ENCODE measurements around the gene MUTYH. TPM values are rescaled to one million over a fixed set of nuclear protein-coding genes. Genes with fewer than 3 reads are reported as not detected.

Gene MUTYH
- polyA plus RNA-seq, 1 donor from 2014 or later, result 59.8 TPM

- Histone ChIP-seq H3K79me2 (replicated peaks; ENCODE audit: insufficient read depth, low read length) (no peaks in the 10 kb centered on the region), H3K9ac (ENCODE audit: low read length) (no peak overlapping the region), H4K20me1 (ENCODE audit: insufficient read depth) (no peaks in the 10 kb centered on the region), H3K4me3 (ENCODE audit: low read length) (no peak overlapping the region), H3K27ac (ENCODE audit: low read length) (no peak overlapping the region), H3F3A (ENCODE audit: insufficient read depth, low read length, poor library complexity, severe bottlenecking) (no peaks in the 10 kb centered on the region), H3K4me2 (ENCODE audit: low read length) (no peak overlapping the region), H2AFZ (ENCODE audit: low read depth, low read length) (no peak overlapping the region), H3K9me3 (ENCODE audit: low read length) (no peaks in the 10 kb centered on the region), H3K9me2 (ENCODE audit: insufficient read depth, low read length) (no peaks in the 10 kb centered on the region), H3K36me3 (ENCODE audit: insufficient read depth, low read length) (no peaks in the 10 kb centered on the region), H3K27me3 (ENCODE audit: insufficient read depth, low read depth, low read length) (no peaks in the 10 kb centered on the region)
- TF ChIP-seq MXI1 (conservative IDR thresholded peaks at IDR 0.05; ENCODE audit: poor library complexity, severe bottlenecking) (no peak), EP300 (conservative IDR thresholded peaks at IDR 0.05; ENCODE audit: poor library complexity, severe bottlenecking) (no peak), POLR2AphosphoS5 (IDR thresholded peaks at IDR 0.05) (no peak), TAF1 (IDR thresholded peaks at IDR 0.05; ENCODE audit: low read depth) (no peak), EZH2 (IDR thresholded peaks at IDR 0.05; ENCODE audit: borderline replicate concordance, insufficient read depth, low read length, poor library complexity, severe bottlenecking) (no peak), REST (IDR thresholded peaks at IDR 0.05; ENCODE audit: borderline replicate concordance) (no peak), CTCF (IDR thresholded peaks at IDR 0.05; ENCODE audit: poor library complexity, severe bottlenecking) (no peak), SMC3 (conservative IDR thresholded peaks at IDR 0.05; ENCODE audit: poor library complexity) (no peak), RAD21 (conservative IDR thresholded peaks at IDR 0.05) (no peak)
These were observed 7.9 kb downstream of the MUTYH start for GRCh38 chr1:45332346-45332720.

GRCh38 chr1:45331436-45332345, 8.5 kb downstream of the MUTYH start:
- Histone ChIP-seq H4K20me1 (ENCODE audit: insufficient read depth) (no peaks in the 10 kb centered on the region), H3K4me2 (ENCODE audit: low read length) (no peak overlapping the region), H3K27me3 (ENCODE audit: insufficient read depth, low read depth, low read length) (no peaks in the 10 kb centered on the region), H3K4me3 (ENCODE audit: low read length) (no peak overlapping the region), H3K9me2 (ENCODE audit: insufficient read depth, low read length) (no peaks in the 10 kb centered on the region), H3K9me3 (ENCODE audit: low read length) (no peaks in the 10 kb centered on the region), H3K79me2 (replicated peaks; ENCODE audit: insufficient read depth, low read length) (no peaks in the 10 kb centered on the region), H3K9ac (ENCODE audit: low read length) (no peak overlapping the region), H2AFZ (ENCODE audit: low read depth, low read length) (no peak overlapping the region), H3K27ac (ENCODE audit: low read length) (no peak overlapping the region), H3K36me3 (ENCODE audit: insufficient read depth, low read length) (no peaks in the 10 kb centered on the region), H3F3A (ENCODE audit: insufficient read depth, low read length, poor library complexity, severe bottlenecking) (no peaks in the 10 kb centered on the region)
- TF ChIP-seq RAD21 (conservative IDR thresholded peaks at IDR 0.05) (no peak), SMC3 (conservative IDR thresholded peaks at IDR 0.05; ENCODE audit: poor library complexity) (no peak), POLR2AphosphoS5 (IDR thresholded peaks at IDR 0.05) (no peak), EP300 (conservative IDR thresholded peaks at IDR 0.05; ENCODE audit: poor library complexity, severe bottlenecking) (no peak), MXI1 (conservative IDR thresholded peaks at IDR 0.05; ENCODE audit: poor library complexity, severe bottlenecking) (no peak), TAF1 (IDR thresholded peaks at IDR 0.05; ENCODE audit: low read depth) (no peak), EZH2 (IDR thresholded peaks at IDR 0.05; ENCODE audit: borderline replicate concordance, insufficient read depth, low read length, poor library complexity, severe bottlenecking) (no peak), REST (IDR thresholded peaks at IDR 0.05; ENCODE audit: borderline replicate concordance) (no peak), CTCF (IDR thresholded peaks at IDR 0.05; ENCODE audit: poor library complexity, severe bottlenecking) (no peak)
